ENCODE results near the gene TNFRSF8.

Gene TNFRSF8

GRCh38 chr1:12109901-12110300 lies 46.8 kb downstream of the TNFRSF8 start:
- Histone ChIP-seq H3K4me3 (ENCODE audit: low read length) (no peak overlapping the region), H3K36me3 (ENCODE audit: control insufficient read depth, insufficient read depth, low read length, severe bottlenecking) (no peaks in the 10 kb centered on the region), H3K9ac (ENCODE audit: low read length) (no peak overlapping the region), H3K4me1 (ENCODE audit: control insufficient read depth, insufficient read depth, low read length) (peaks cover 25% of the 10 kb centered on the region), H3K9me3 (ENCODE audit: control insufficient read depth, low read length) (no peaks in the 10 kb centered on the region), H3K27me3 (replicated peaks; ENCODE audit: control insufficient read depth, insufficient read depth, low read length) (peaks cover 19% of the 10 kb centered on the region)
- no peak for DNase-seq (ENCODE audit: low read depth)

DNA sequence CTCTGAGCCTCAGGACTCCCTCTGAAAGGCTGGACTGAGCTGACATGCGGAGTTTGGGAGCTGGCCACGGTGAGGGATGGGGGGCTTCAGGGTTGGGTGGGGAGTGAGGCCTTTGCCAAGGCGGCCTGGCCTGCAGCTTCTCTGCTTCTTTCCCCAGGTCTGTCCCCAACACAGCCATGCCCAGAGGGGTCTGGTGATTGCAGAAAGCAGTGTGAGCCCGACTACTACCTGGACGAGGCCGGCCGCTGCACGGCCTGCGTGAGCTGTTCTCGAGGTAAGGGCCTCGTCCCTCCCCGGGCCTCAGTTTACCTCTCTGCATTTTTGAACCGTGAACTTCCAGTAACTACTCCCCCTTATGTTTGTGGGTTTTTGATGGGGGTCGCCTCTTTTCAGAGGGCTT lies 48.6 kb downstream of the TNFRSF8 start:
- Histone ChIP-seq H3K27me3 (replicated peaks; ENCODE audit: control insufficient read depth, insufficient read depth, low read length) (peaks cover under 1% of the 10 kb centered on the region), H3K9ac (ENCODE audit: low read length) (no peak overlapping the region), H3K9me3 (ENCODE audit: control insufficient read depth, low read length) (no peaks in the 10 kb centered on the region), H3K36me3 (ENCODE audit: control insufficient read depth, insufficient read depth, low read length, severe bottlenecking) (no peaks in the 10 kb centered on the region), H3K4me3 (ENCODE audit: low read length) (no peak overlapping the region), H3K4me1 (ENCODE audit: control insufficient read depth, insufficient read depth, low read length) (peaks cover 25% of the 10 kb centered on the region)
- DNase-seq (ENCODE audit: low read depth) = no peak

DNA sequence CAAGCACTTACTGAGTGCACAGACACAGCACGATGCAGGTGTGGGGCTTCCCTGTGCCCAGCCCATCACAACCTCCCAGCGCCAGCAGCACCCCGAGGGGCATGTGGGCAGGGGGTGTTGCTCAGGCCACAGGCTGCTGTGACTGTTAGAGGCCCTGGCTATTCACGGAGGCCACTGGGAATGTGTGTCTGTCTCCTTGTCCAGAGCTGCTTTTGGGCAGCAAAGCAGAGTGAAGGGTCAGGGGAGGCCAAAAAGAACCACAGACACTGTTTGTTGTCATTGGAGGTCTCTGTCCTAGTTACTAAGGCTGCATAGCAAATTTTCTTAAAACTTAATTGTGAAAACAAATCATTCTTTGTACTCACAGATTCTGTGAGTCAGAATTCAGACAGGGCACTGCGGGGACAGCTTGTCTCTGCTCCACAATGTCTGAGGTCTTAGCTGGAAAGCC lies 49.6 kb downstream of the TNFRSF8 start:
- H3K27me3 ChIP-seq (replicated peaks; ENCODE audit: control insufficient read depth, insufficient read depth, low read length) = no peaks in the 10 kb centered on the region
- peaks cover 25% of the 10 kb centered on the region for H3K4me1 ChIP-seq (ENCODE audit: control insufficient read depth, insufficient read depth, low read length)
- H3K36me3 ChIP-seq (ENCODE audit: control insufficient read depth, insufficient read depth, low read length, severe bottlenecking) = no peaks in the 10 kb centered on the region
- no peaks in the 10 kb centered on the region for H3K9me3 ChIP-seq (ENCODE audit: control insufficient read depth, low read length)
- H3K9ac ChIP-seq (ENCODE audit: low read length) = peak overlapping the region; percentile 25
- no peak overlapping the region for H3K4me3 ChIP-seq (ENCODE audit: low read length)
- DNase-seq (ENCODE audit: low read depth) = peak; percentile 56

DNA sequence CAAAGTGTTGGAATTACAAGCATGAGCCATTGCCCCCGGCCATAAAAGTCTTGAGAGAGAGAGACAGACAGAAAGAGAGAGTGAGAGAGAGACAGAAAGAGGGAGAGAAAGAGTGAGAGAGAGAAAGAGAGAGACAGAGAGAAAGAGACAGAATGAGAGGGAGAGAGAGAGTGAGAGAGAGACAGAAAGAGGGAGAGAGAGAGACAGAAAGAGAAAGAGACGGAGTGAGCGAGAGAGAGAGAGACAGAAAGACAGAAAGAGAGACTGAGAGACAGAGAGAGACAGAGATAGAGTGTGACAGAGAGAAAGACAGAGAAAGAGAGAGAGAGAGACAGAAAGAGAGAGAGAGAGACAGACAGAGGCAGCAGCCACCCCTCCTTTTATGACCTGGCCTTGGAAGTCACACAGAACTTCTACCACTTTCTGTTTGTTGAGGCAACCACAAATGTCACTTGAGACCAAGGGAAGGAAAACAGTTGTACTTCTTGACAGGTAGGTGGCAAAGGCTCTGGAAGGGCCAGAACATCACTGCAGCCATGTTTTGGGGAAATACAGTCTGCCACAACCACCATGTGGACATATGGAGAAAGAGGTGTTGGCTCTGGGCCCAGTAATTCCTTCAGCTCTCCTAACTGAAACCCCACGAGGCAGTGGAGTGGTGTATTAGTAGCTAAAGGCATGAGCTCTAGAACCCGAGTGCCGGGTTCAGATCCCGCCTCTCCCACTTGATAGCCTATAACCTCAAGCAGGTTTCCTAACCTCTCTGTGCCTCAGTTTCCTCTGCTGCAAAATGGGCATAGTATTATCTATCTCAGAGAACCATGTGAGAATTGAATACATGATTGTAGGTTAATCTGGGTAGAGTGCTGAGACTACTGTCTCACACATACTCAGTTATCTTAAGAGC lies 50.6 kb downstream of the TNFRSF8 start:
- no peaks in the 10 kb centered on the region for H3K9me3 ChIP-seq (ENCODE audit: control insufficient read depth, low read length)
- peak; percentile 70 for DNase-seq (ENCODE audit: low read depth)
- no peak overlapping the region for H3K9ac ChIP-seq (ENCODE audit: low read length)
- no peaks in the 10 kb centered on the region for H3K36me3 ChIP-seq (ENCODE audit: control insufficient read depth, insufficient read depth, low read length, severe bottlenecking)
- no peaks in the 10 kb centered on the region for H3K27me3 ChIP-seq (replicated peaks; ENCODE audit: control insufficient read depth, insufficient read depth, low read length)
- no peak overlapping the region for H3K4me3 ChIP-seq (ENCODE audit: low read length)
- H3K4me1 ChIP-seq (ENCODE audit: control insufficient read depth, insufficient read depth, low read length) = peaks cover 25% of the 10 kb centered on the region

GRCh38 chr1:12114340-12114683 lies 51.2 kb downstream of the TNFRSF8 start:
- Histone ChIP-seq H3K27me3 (replicated peaks; ENCODE audit: control insufficient read depth, insufficient read depth, low read length) (no peaks in the 10 kb centered on the region), H3K36me3 (ENCODE audit: control insufficient read depth, insufficient read depth, low read length, severe bottlenecking) (no peaks in the 10 kb centered on the region), H3K9ac (ENCODE audit: low read length) (no peak overlapping the region), H3K4me3 (ENCODE audit: low read length) (no peak overlapping the region), H3K9me3 (ENCODE audit: control insufficient read depth, low read length) (no peaks in the 10 kb centered on the region), H3K4me1 (ENCODE audit: control insufficient read depth, insufficient read depth, low read length) (peaks cover 25% of the 10 kb centered on the region)
- DNase-seq (ENCODE audit: low read depth) = no peak

GRCh38 chr1:12114916-12115315 lies 51.8 kb downstream of the TNFRSF8 start:
- DNase-seq (ENCODE audit: low read depth) = no peak
- no peaks in the 10 kb centered on the region for H3K36me3 ChIP-seq (ENCODE audit: control insufficient read depth, insufficient read depth, low read length, severe bottlenecking)
- H3K9ac ChIP-seq (ENCODE audit: low read length) = no peak overlapping the region
- no peaks in the 10 kb centered on the region for H3K27me3 ChIP-seq (replicated peaks; ENCODE audit: control insufficient read depth, insufficient read depth, low read length)
- no peaks in the 10 kb centered on the region for H3K9me3 ChIP-seq (ENCODE audit: control insufficient read depth, low read length)
- H3K4me1 ChIP-seq (ENCODE audit: control insufficient read depth, insufficient read depth, low read length) = peaks cover 25% of the 10 kb centered on the region
- H3K4me3 ChIP-seq (ENCODE audit: low read length) = no peak overlapping the region

GRCh38 chr1:12121212-12122003 lies 58.3 kb downstream of the TNFRSF8 start:
- no peak for DNase-seq (ENCODE audit: low read depth)
- Histone ChIP-seq H3K9me3 (ENCODE audit: control insufficient read depth, low read length) (peaks cover 4% of the 10 kb centered on the region), H3K4me1 (ENCODE audit: control insufficient read depth, insufficient read depth, low read length) (peaks cover 9% of the 10 kb centered on the region), H3K27me3 (replicated peaks; ENCODE audit: control insufficient read depth, insufficient read depth, low read length) (peaks cover 4% of the 10 kb centered on the region), H3K4me3 (ENCODE audit: low read length) (no peak overlapping the region), H3K36me3 (ENCODE audit: control insufficient read depth, insufficient read depth, low read length, severe bottlenecking) (no peaks in the 10 kb centered on the region), H3K9ac (ENCODE audit: low read length) (no peak overlapping the region)

- no peak for DNase-seq (ENCODE audit: low read depth)
- peaks cover 4% of the 10 kb centered on the region for H3K9me3 ChIP-seq (ENCODE audit: control insufficient read depth, low read length)
- H3K4me1 ChIP-seq (ENCODE audit: control insufficient read depth, insufficient read depth, low read length) = peaks cover 9% of the 10 kb centered on the region
- H3K27me3 ChIP-seq (replicated peaks; ENCODE audit: control insufficient read depth, insufficient read depth, low read length) = peaks cover 4% of the 10 kb centered on the region
- no peaks in the 10 kb centered on the region for H3K36me3 ChIP-seq (ENCODE audit: control insufficient read depth, insufficient read depth, low read length, severe bottlenecking)
- H3K4me3 ChIP-seq (ENCODE audit: low read length) = no peak overlapping the region
- no peak overlapping the region for H3K9ac ChIP-seq (ENCODE audit: low read length)
Observed at GRCh38 chr1:12123172-12123571, 60.1 kb downstream of the TNFRSF8 start.

DNA sequence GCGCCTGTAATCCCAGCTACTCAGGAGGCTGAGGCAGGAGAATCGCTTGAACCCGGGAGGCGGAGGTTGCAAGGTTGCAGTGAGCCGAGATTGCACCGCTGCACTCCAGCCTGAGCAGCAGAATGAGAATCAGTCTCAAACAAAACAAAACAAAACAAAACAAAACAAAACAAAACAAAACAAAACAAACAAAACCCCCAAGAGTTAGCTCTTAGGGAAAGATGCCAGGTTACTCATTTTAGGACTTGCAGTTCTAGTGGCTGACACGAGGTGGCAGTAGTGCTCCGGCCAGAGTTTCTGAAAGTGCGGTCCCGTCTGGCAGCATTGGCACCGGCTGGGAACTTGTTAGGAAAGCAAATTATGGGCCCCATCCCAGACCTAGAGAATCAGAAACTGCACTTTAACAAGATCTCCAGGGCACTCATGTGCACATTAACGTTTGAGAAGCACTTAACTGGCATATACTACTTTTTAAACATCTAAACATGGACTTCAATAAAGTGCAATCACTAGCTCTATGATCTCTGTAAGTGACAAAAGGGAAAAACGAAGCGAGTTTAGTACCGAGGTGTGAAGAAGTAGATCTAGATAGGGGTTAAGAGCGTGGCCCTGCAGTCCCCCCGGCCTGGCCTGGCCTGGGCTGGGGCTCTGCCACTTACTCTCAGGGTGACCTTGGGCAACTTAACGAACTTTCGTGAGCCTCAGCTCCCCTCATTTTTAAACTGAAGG lies 61.8 kb downstream of the TNFRSF8 start:
- peak; percentile 90 for DNase-seq (ENCODE audit: low read depth)
- H3K9ac ChIP-seq (ENCODE audit: low read length) = no peak overlapping the region

GRCh38 chr1:12125422-12126355 lies 62.6 kb downstream of the TNFRSF8 start:
- Histone ChIP-seq H3K9ac (ENCODE audit: low read length) (no peak overlapping the region), H3K36me3 (ENCODE audit: control insufficient read depth, insufficient read depth, low read length, severe bottlenecking) (no peaks in the 10 kb centered on the region), H3K27me3 (replicated peaks; ENCODE audit: control insufficient read depth, insufficient read depth, low read length) (peaks cover 4% of the 10 kb centered on the region), H3K4me3 (ENCODE audit: low read length) (no peak overlapping the region), H3K4me1 (ENCODE audit: control insufficient read depth, insufficient read depth, low read length) (peaks cover 16% of the 10 kb centered on the region), H3K9me3 (ENCODE audit: control insufficient read depth, low read length) (peaks cover 2% of the 10 kb centered on the region)
- no peak for DNase-seq (ENCODE audit: low read depth)

More for the DNA sequence above, 61.8 kb downstream of the TNFRSF8 start:
- peaks cover 4% of the 10 kb centered on the region for H3K27me3 ChIP-seq (replicated peaks; ENCODE audit: control insufficient read depth, insufficient read depth, low read length)
- H3K4me3 ChIP-seq (ENCODE audit: low read length) = no peak overlapping the region
- H3K4me1 ChIP-seq (ENCODE audit: control insufficient read depth, insufficient read depth, low read length) = peaks cover 9% of the 10 kb centered on the region
- no peaks in the 10 kb centered on the region for H3K36me3 ChIP-seq (ENCODE audit: control insufficient read depth, insufficient read depth, low read length, severe bottlenecking)
- peaks cover 4% of the 10 kb centered on the region for H3K9me3 ChIP-seq (ENCODE audit: control insufficient read depth, low read length)

All from adipocyte (in vitro differentiated cells).